ENCODE results near the gene KCNIP4.

Gene KCNIP4

DNA sequence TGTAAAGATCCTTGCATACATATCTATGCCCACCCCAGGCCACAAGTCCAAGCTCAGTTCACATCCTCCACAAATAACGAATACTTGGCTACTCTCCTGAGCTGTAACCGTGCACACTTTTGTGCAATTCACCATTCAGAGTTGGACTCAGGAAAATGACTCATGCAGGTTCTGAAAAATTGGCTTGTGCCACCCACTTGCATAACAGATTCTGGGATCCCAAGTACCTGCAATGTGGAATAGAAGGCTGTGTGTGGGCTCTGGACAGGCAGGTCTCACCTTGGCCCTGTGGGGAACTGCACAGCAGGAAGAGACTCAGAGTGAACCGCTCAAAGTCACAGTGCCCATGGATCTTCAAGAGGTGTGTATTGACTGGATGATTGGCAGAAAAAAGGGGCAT is 745.6 kb downstream of the KCNIP4 start:
- DNase-seq (ENCODE audit: low read depth): no peak
- no peak overlapping the region for H3K4me3 ChIP-seq (ENCODE audit: low read depth, low read length)
- TF ChIP-seq CTCF (IDR thresholded peaks at IDR 0.05; ENCODE audit: low read depth, low read length, missing control alignments): no peak

GRCh38 chr4:21198683-21199082 is 749.9 kb downstream of the KCNIP4 start:
- DNase-seq (ENCODE audit: low read depth): no peak
- no peak for TF ChIP-seq CTCF (IDR thresholded peaks at IDR 0.05; ENCODE audit: low read depth, low read length, missing control alignments)
- no peak overlapping the region for H3K4me3 ChIP-seq (ENCODE audit: low read depth, low read length)

GRCh38 chr4:21195682-21196081 is 752.9 kb downstream of the KCNIP4 start:
- no peak for DNase-seq (ENCODE audit: low read depth)
- no peak for TF ChIP-seq CTCF (IDR thresholded peaks at IDR 0.05; ENCODE audit: low read depth, low read length, missing control alignments)
- no peak overlapping the region for H3K4me3 ChIP-seq (ENCODE audit: low read depth, low read length)

DNA sequence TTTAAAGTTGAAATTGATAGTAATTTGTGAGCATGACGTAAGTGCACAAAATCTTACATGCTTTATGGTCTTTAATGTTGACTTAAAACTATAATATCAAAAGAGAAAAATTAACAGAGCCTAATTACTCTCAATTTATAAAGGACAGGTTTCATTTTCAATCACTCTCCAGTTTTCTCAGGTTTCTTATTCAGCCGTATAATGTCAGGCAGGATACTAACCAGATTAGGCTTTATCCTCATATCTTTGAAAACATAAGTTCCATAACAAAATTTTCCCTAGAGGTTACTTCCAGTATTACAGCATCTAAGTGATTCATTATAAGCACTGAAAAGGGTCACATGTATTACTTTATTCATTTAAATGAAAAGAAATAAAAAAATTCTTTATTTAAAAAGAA is 756.2 kb downstream of the KCNIP4 start:
- no peak for TF ChIP-seq CTCF (IDR thresholded peaks at IDR 0.05; ENCODE audit: low read depth, low read length, missing control alignments)
- H3K4me3 ChIP-seq (ENCODE audit: low read depth, low read length): no peak overlapping the region
- DNase-seq (ENCODE audit: low read depth): no peak

DNA sequence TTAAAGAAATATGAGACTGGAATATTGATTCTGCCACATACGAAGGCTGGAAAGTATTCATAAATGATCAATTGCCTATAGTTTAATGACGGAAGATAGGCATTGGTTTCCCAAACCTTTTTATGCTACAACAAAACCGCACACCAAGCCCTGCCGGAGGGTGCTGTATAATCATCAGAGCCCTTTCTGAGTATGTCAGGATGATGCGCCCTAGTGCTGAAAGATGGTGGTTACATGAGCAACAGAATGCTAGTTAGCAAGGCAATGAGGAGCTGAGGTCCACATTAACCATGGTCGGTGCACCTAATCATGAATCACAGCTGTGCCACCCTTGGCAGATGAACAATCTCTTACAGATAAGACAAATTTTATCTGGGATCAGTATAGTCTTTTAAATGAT is 757.3 kb downstream of the KCNIP4 start:
- no peak for TF ChIP-seq CTCF (IDR thresholded peaks at IDR 0.05; ENCODE audit: low read depth, low read length, missing control alignments)
- no peak for DNase-seq (ENCODE audit: low read depth)
- no peak overlapping the region for H3K4me3 ChIP-seq (ENCODE audit: low read depth, low read length)

DNA sequence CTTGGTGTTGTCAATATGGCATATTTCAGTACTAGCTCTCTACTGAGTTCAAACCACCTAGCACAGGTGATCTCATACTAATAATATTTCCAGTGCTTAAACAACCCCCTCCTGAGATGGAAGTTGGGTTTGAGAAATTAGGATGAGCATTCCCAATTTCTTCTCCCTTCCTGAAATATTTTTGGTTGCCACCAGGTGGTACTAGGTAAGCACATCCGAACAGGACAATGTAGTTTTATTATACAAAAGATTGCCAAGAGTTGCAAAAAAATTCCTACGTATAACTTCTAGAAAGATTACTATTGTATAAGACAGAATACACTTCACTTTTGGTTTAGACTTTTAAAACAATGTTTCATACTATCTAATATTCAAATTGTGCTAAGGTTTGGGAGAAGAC is 763.8 kb downstream of the KCNIP4 start:
- TF ChIP-seq CTCF (IDR thresholded peaks at IDR 0.05; ENCODE audit: low read depth, low read length, missing control alignments): no peak
- no peak overlapping the region for H3K4me3 ChIP-seq (ENCODE audit: low read depth, low read length)
- no peak for DNase-seq (ENCODE audit: low read depth)

- no peak overlapping the region for H3K4me3 ChIP-seq (ENCODE audit: low read depth, low read length)
- DNase-seq (ENCODE audit: low read depth): no peak
- no peak for TF ChIP-seq CTCF (IDR thresholded peaks at IDR 0.05; ENCODE audit: low read depth, low read length, missing control alignments)
Measured at GRCh38 chr4:21181716-21182115, 766.9 kb downstream of the KCNIP4 start.
